MM.1S (cell line): ENCODE data around the gene BIRC7.

Experiments used
- DNase-seq: peaks from one replicate; pipeline ENCODE4 v3.0.0-alpha.2; 2015
- H2AFZ ChIP-seq: fragments of 300-600 bp; sonication (generic); 2 replicates; pipeline ENCODE4 v1.6.0; 2016; ENCODE audit warnings: antibody characterized with exemption, low read length
- H3F3A ChIP-seq: fragments of 300-600 bp; sonication (generic); 2 replicates; pipeline ENCODE4 v1.6.1; 2016; ENCODE audit warnings: mild to moderate bottlenecking, antibody characterized with exemption, low read length, moderate library complexity, mixed read lengths; ENCODE audit not compliant: insufficient read depth
- H3K27ac ChIP-seq: fragments of 300-600 bp; sonication (generic); 2 replicates; pipeline ENCODE4 v1.5.1; 2016; ENCODE audit warnings: mild to moderate bottlenecking, low read length
- H3K27me3 ChIP-seq: fragments of 300-600 bp; sonication (generic); replicated peaks from 2 replicates; pipeline ENCODE4 v1.6.0; 2016; ENCODE audit warnings: low read length; ENCODE audit not compliant: insufficient read depth
- H3K36me3 ChIP-seq: fragments of 300-600 bp; sonication (generic); replicated peaks from 2 replicates; pipeline ENCODE4 v1.6.1; 2016; ENCODE audit warnings: mild to moderate bottlenecking, low read length, mixed read lengths; ENCODE audit not compliant: insufficient read depth
- H3K4me1 ChIP-seq: fragments of 300-600 bp; sonication (generic); 2 replicates; pipeline ENCODE4 v1.6.1; 2016; ENCODE audit warnings: low read length, mixed read lengths
- H3K4me2 ChIP-seq: fragments of 300-600 bp; sonication (generic); 2 replicates; pipeline ENCODE4 v1.6.0; 2016; ENCODE audit warnings: low read depth, low read length
- H3K4me3 ChIP-seq: fragments of 300-600 bp; sonication (generic); 2 replicates; pipeline ENCODE4 v1.5.1; 2016; ENCODE audit warnings: low read length, mixed read lengths
- H3K79me2 ChIP-seq: fragments of 300-600 bp; sonication (generic); 2 replicates; pipeline ENCODE4 v1.6.1; 2016; ENCODE audit warnings: mixed run types, low read length, mixed read lengths
- H3K9ac ChIP-seq: fragments of 300-600 bp; sonication (generic); 2 replicates; pipeline ENCODE4 v1.6.1; 2016; ENCODE audit warnings: low read length, mixed read lengths
- H3K9me2 ChIP-seq: fragments of 300-600 bp; sonication (generic); replicated peaks from 2 replicates; pipeline ENCODE4 v1.6.1; 2016; ENCODE audit warnings: mild to moderate bottlenecking, low read length, mixed read lengths; ENCODE audit not compliant: insufficient read depth
- H3K9me3 ChIP-seq: fragments of 300-600 bp; sonication (generic); replicated peaks from 2 replicates; pipeline ENCODE4 v1.6.1; 2016; ENCODE audit warnings: mild to moderate bottlenecking, low read length, mixed read lengths; ENCODE audit not compliant: insufficient read depth
- H4K20me1 ChIP-seq: fragments of 300-600 bp; sonication (generic); 2 replicates; pipeline ENCODE4 v1.6.1; 2016; ENCODE audit warnings: mild to moderate bottlenecking, low read length, moderate library complexity, mixed read lengths; ENCODE audit not compliant: insufficient read depth
- CTCF ChIP-seq: fragments of 300-600 bp; sonication (generic); IDR thresholded peaks from 2 replicates; pipeline ENCODE4 v1.5.1; 2016; ENCODE audit warnings: antibody characterized with exemption, low read length, mixed read lengths
- EZH2 ChIP-seq: fragments of 300-600 bp; sonication (generic); optimal IDR thresholded peaks from 2 replicates; pipeline ENCODE3; 2017; ENCODE audit warnings: low read depth, mild to moderate bottlenecking, antibody characterized with exemption, low read length, mixed read lengths
- EZH2phosphoT487 ChIP-seq: fragments of 300-600 bp; sonication (generic); IDR thresholded peaks from 2 replicates; pipeline ENCODE4 v1.6.1; 2018; ENCODE audit warnings: antibody characterized with exemption, low read length

BIRC7 gene

GRCh38 chr20:63235399-63235983, at the start of gene BIRC7:
Gene BIRC7 (plus strand): TSS chr20:63235905. CDS start chr20:63236097, 192 bp downstream.
- Histone ChIP-seq H3K79me2 (no peaks in the 10 kb centered on the region), H3K27ac (no peak within 1 kb of the TSS), H4K20me1 (no peaks in the 10 kb centered on the region), H3K36me3 (no peaks in the 10 kb centered on the region), H3K9me3 (no peaks in the 10 kb centered on the region), H3K9me2 (no peaks in the 10 kb centered on the region), H3K9ac (no peak within 1 kb of the TSS), H3K27me3 (peaks cover 97% of the 10 kb centered on the region), H3F3A (no peaks in the 10 kb centered on the region), H3K4me3 (no peak within 1 kb of the TSS), H2AFZ (no peak within 1 kb of the TSS), H3K4me1 (no peaks in the 10 kb centered on the region), H3K4me2 (no peak within 1 kb of the TSS)
- TF ChIP-seq EZH2 (no peak), EZH2phosphoT487 (no peak), CTCF (no peak)
- DNase-seq: no peak

GRCh38 chr20:63186084-63186483, 49.6 kb upstream of the BIRC7 start:
- Histone ChIP-seq H3K27me3 (peaks cover 31% of the 10 kb centered on the region), H4K20me1 (no peaks in the 10 kb centered on the region), H3K4me3 (no peak overlapping the region), H3K79me2 (no peaks in the 10 kb centered on the region), H3K36me3 (no peaks in the 10 kb centered on the region), H3K4me2 (no peak overlapping the region), H3K9me3 (no peaks in the 10 kb centered on the region), H3K4me1 (no peaks in the 10 kb centered on the region), H3K9ac (no peak overlapping the region), H3F3A (no peaks in the 10 kb centered on the region), H3K27ac (no peak overlapping the region), H3K9me2 (no peaks in the 10 kb centered on the region), H2AFZ (no peak overlapping the region)
- TF ChIP-seq EZH2phosphoT487: no peak
- TF ChIP-seq CTCF: no peak
- DNase-seq: no peak

- Histone ChIP-seq H3K4me1 (no peaks in the 10 kb centered on the region), H3K4me2 (no peak overlapping the region), H3F3A (no peaks in the 10 kb centered on the region), H3K27ac (no peak overlapping the region), H3K9me3 (no peaks in the 10 kb centered on the region), H3K4me3 (no peak overlapping the region), H3K36me3 (no peaks in the 10 kb centered on the region), H4K20me1 (no peaks in the 10 kb centered on the region), H3K79me2 (no peaks in the 10 kb centered on the region), H3K9ac (no peak overlapping the region), H3K27me3 (peaks cover 25% of the 10 kb centered on the region), H2AFZ (no peak overlapping the region), H3K9me2 (no peaks in the 10 kb centered on the region)
- no peak for DNase-seq
- no peak for TF ChIP-seq CTCF
- TF ChIP-seq EZH2phosphoT487: no peak
- no peak for TF ChIP-seq EZH2
Measured at GRCh38 chr20:63186528-63187316, 49.0 kb upstream of the BIRC7 start.
